SK-N-MC (cell line): ENCODE measurements around the gene ZNF521.

ENCODE experiments used
- EZH2 ChIP-seq: fragments of 200-600 bp; sonication (generic); IDR thresholded peaks from one replicate; pipeline ENCODE4 v1.6.1; 2017; ENCODE audit warnings: antibody characterized with exemption
- FOXP2 ChIP-seq: optimal IDR thresholded peaks from 2 replicates; pipeline ENCODE3; 2011; ENCODE audit warnings: mild to moderate bottlenecking, moderate library complexity; ENCODE audit not compliant: insufficient read depth; ENCODE audit errors: extremely low read length, control extremely low read depth
- POLR2AphosphoS5 ChIP-seq: IDR thresholded peaks from 2 replicates; pipeline ENCODE4 v1.6.1; 2012; ENCODE audit warnings: mild to moderate bottlenecking, low read depth, low read length, borderline replicate concordance

GRCh38 chr18:25306671-25307070 lies 45.3 kb downstream of the ZNF521 start:
- no peak for TF ChIP-seq POLR2AphosphoS5
- no peak for TF ChIP-seq EZH2
- no peak for TF ChIP-seq FOXP2
